ENCODE measurements around the gene LYPD4. TPM values are rescaled to one million over a fixed set of nuclear protein-coding genes. Genes with fewer than 3 reads are reported as not detected.

The LYPD4 gene
- not detected in 2 replicates for total RNA-seq

DNA sequence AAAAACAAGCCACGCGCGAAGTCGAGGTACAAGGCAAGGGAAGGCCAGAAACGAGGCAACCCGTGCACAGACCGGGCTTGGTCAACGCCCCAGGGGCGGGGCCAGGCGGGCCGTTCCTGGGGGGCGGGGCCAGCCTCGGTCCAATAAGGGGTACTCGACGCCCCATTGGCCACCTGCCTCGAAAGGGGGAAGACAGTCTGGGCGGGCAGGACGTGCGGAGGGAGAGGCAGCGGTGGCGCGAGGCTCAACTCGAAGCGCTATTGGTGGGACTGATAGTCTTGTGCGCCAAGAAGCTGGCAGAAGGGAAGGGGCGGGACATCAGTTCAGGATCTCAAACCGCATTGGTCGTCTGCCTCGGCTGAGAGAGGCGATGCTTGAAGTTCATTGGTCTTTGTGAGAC is at the start of gene LYPD4:
TSS of gene LYPD4 (minus strand) at position 83 of the 400 bp plus-strand sequence. CDS start 5,398 bp downstream, outside the sequence.

GRCh38 chr19:41882568-41883462 is 38.3 kb upstream of the LYPD4 start, which contains the start of gene ARHGEF1:
ARHGEF1 (plus strand) TSS chr19:41883184; CDS start chr19:41888083, 4,899 bp downstream.

DNA sequence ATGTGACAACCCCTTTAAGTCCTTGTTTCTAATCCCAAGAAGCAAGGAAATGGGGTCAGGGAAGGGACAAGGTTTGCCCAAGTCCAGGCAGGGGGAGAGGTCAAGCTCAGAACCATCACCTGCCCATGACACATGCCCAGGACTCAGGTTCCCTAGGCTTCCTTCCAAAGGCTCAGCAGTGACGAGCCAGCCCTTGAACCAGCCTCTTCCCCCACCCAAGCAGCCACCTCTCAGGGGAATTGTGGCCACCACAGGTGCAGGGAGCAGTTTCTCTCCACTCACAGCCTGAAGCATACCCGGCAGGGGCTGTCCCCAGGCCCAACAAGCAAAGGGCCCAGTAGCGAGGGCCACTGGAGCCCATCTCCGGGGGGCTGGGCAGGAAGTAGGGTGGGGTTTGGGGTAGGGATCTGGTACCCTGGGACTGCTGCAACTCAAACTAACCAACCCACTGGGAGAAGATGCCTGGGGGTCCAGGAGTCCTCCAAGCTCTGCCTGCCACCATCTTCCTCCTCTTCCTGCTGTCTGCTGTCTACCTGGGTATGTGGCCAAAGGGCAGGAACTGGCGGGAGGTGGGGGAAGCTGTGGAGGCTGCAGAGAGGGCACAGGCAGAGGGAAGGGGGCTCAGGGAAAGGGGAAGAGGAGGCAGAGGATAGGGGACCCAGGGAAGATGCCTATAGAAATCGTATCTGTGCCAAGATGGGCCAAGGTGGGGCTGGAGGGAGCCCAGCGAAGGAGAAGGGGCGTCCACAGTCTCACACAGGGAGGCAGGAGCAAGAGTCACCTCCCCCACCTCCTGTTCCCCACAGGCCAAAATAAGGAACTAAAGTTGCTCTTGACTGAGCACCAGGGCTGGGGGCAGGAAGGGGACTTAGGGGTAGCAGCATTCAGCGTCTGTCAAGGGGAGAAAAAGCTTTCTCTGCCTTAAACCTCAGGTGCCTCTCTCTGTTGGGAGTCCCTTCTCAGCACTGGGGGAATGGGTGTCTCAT is 32.7 kb upstream of the LYPD4 start, which contains the start of gene CD79A:
TSS of gene CD79A (plus strand) at position 433 of the 986 bp plus-strand sequence. CDS start at position 459, 26 bp downstream.

GRCh38 chr19:41859618-41860418 is 15.3 kb upstream of the LYPD4 start, which contains the start of gene RPS19:
RPS19 (plus strand) TSS chr19:41860255; CDS start chr19:41860775, 520 bp downstream.

DNA sequence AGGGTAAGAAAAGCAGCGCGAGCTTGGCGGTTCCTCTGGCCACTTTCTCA is 343 bp upstream of the LYPD4 start, which contains the start of gene DMRTC2:
TSS of gene DMRTC2 (plus strand) at position 42 of the 50 bp plus-strand sequence. CDS start 2,387 bp downstream, outside the sequence.

GRCh38 chr19:41796362-41796761 is 48.1 kb downstream of the LYPD4 start, which contains the start of gene CEACAM3:
CEACAM3 (plus strand) TSS chr19:41796587; CDS start chr19:41796678, 91 bp downstream.

Other genes with a start within 250 kb of the LYPD4 start
- not detected in 2 replicates for gene CEACAM4, start 217.6 kb downstream of the LYPD4 start, total RNA-seq
- 0.32 TPM in 1 of 2 replicates, not detected in the other for gene CEACAM7, start 156.4 kb downstream of the LYPD4 start, total RNA-seq
- not detected in 2 replicates for gene CEACAM5, start 136.1 kb downstream of the LYPD4 start, total RNA-seq
- gene CEACAM6, start 89.2 kb downstream of the LYPD4 start, total RNA-seq: not detected in 2 replicates
- not detected in 2 replicates for gene CEACAM3, start 48.1 kb downstream of the LYPD4 start, total RNA-seq
- not detected in 2 replicates for gene DMRTC2, start 359 bp upstream of the LYPD4 start, total RNA-seq
- 356 and 1,098 TPM in 2 replicates for gene RPS19, start 15.6 kb upstream of the LYPD4 start, total RNA-seq
- gene CD79A, start 32.6 kb upstream of the LYPD4 start, total RNA-seq: 0.15 TPM in 1 of 2 replicates, not detected in the other
- gene ARHGEF1, start 38.5 kb upstream of the LYPD4 start, total RNA-seq: 35.6 and 43.5 TPM in 2 replicates
- gene ERFL, start 83.8 kb upstream of the LYPD4 start, total RNA-seq: not detected in 2 replicates
- 86.8 and 165 TPM in 2 replicates for gene RABAC1, start 114.6 kb upstream of the LYPD4 start, total RNA-seq
- 0.15 TPM in 1 of 2 replicates, not detected in the other for gene ATP1A3, start 149.5 kb upstream of the LYPD4 start, total RNA-seq
- 2.3 and 4.3 TPM in 2 replicates for gene GRIK5, start 225.5 kb upstream of the LYPD4 start, total RNA-seq
- gene ZNF574, start 231.5 kb upstream of the LYPD4 start, total RNA-seq: 10.9 and 11.0 TPM in 2 replicates